ENCODE measurements around the gene HES7.
"Not testable (repeated sequence)": the region's sequence is repeated elsewhere in the genome, so short reads cannot be mapped to it uniquely, and the experiment has no call there.

DNA sequence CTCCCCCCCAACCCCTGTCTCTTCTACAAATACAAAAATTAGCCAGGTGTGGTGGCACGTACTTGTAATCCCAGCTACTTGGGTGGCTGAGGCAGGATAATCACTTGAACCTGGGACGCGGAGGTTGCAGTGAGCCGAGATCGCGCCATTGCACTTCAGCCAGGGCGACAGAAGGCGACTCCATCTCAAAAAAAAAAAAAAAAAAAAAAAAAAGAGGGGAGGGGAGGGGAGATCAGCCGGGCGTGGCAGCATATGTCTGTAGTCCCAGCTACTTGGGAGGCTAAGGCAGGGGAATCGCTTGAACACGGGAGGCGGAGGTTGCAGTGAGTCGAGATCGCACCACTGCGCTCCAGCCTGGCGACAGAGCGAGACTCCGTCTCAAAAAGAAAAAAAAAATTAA lies 46.3 kb upstream of the HES7 start:
- TF ChIP-seq, protein P1, sequence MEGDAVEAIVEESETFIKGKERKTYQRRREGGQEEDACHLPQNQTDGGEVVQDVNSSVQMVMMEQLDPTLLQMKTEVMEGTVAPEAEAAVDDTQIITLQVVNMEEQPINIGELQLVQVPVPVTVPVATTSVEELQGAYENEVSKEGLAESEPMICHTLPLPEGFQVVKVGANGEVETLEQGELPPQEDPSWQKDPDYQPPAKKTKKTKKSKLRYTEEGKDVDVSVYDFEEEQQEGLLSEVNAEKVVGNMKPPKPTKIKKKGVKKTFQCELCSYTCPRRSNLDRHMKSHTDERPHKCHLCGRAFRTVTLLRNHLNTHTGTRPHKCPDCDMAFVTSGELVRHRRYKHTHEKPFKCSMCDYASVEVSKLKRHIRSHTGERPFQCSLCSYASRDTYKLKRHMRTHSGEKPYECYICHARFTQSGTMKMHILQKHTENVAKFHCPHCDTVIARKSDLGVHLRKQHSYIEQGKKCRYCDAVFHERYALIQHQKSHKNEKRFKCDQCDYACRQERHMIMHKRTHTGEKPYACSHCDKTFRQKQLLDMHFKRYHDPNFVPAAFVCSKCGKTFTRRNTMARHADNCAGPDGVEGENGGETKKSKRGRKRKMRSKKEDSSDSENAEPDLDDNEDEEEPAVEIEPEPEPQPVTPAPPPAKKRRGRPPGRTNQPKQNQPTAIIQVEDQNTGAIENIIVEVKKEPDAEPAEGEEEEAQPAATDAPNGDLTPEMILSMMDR (IDR thresholded peaks at IDR 0.05): not testable (repeated sequence)
- TF ChIP-seq ZFX (IDR thresholded peaks at IDR 0.05; ENCODE audit: borderline replicate concordance): not testable (repeated sequence)

Data from 22Rv1 (cell line).